Neural progenitor cell (in vitro differentiated cells): ENCODE results near the gene GALNTL6.

Experiments used
- CTCF ChIP-seq: fragments of 200-600 bp; sonication (generic); IDR thresholded peaks from 2 replicates; pipeline ENCODE4 v1.5.1; 2017; ENCODE audit warnings: antibody characterized with exemption, mild to moderate bottlenecking
- EZH2phosphoT487 ChIP-seq: fragments of 200-600 bp; sonication (generic); IDR thresholded peaks from 2 replicates; pipeline ENCODE4 v1.6.1; 2017; ENCODE audit warnings: antibody characterized with exemption

DNA sequence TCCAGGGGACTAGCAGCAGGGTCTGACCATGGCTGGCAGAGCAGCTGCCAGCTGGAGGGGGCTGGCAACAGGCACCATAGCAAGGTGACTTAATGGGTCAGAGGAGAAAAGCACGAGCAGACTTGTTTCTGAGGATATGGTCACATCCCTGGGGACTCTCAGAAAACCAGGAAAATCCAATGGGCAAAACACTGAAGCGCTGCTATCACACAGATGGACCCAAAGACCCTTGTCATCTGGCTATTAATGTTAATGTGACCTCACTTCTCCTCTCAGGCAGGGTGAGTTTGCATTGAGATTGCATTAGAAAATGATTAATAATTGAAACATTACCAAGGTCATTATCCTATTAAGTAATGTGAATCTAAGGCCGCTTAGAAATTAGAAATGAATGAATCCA lies 1061.7 kb downstream of the GALNTL6 start:
- TF ChIP-seq CTCF (no peak), EZH2phosphoT487 (no peak)
